ENCODE data around the gene CDH13.

GRCh38 chr16:83335076-83335475 lies 708.3 kb downstream of the CDH13 start:
- no peak for TF ChIP-seq POLR2A (IDR thresholded peaks at IDR 0.05)
- TF ChIP-seq, protein P1, sequence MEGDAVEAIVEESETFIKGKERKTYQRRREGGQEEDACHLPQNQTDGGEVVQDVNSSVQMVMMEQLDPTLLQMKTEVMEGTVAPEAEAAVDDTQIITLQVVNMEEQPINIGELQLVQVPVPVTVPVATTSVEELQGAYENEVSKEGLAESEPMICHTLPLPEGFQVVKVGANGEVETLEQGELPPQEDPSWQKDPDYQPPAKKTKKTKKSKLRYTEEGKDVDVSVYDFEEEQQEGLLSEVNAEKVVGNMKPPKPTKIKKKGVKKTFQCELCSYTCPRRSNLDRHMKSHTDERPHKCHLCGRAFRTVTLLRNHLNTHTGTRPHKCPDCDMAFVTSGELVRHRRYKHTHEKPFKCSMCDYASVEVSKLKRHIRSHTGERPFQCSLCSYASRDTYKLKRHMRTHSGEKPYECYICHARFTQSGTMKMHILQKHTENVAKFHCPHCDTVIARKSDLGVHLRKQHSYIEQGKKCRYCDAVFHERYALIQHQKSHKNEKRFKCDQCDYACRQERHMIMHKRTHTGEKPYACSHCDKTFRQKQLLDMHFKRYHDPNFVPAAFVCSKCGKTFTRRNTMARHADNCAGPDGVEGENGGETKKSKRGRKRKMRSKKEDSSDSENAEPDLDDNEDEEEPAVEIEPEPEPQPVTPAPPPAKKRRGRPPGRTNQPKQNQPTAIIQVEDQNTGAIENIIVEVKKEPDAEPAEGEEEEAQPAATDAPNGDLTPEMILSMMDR (IDR thresholded peaks at IDR 0.05 in 4 of 5, conservative IDR thresholded peaks at IDR 0.05 in 1 of 5) = no peak
